ENCODE measurements around the gene POLG2. TPM values are rescaled to one million over a fixed set of nuclear protein-coding genes. Genes with fewer than 3 reads are reported as not detected.
A peak's percentile ranks its signal among the peaks of the same experiment; 100 is the strongest.

Gene POLG2
- total and polyA plus RNA-seq, 9 of the 15 experiments (the other 6 are each of a cell fraction or from before 2014, with no cell fraction given), result 13.4 to 44.8 (median 37.0) TPM

- peak; percentile 33; the same call in 1 of the 2 replicates for TF ChIP-seq ATF7 (IDR thresholded peaks at IDR 0.05)
- TF ChIP-seq ZNF561 (CRISPR knock-in tag; conservative IDR thresholded peaks at IDR 0.05), result no peak
- TF ChIP-seq ETV5 (CRISPR knock-in tag; IDR thresholded peaks at IDR 0.05; ENCODE audit: low read depth), result peak; percentile 95
- TF ChIP-seq RBFOX2 (IDR thresholded peaks at IDR 0.05; ENCODE audit: low read depth, low read length), result peak; percentile 96
- TF ChIP-seq NR2C1 (IDR thresholded peaks at IDR 0.05), result no peak; the same call in 1 of the 2 replicates
- peak; percentile 41 for TF ChIP-seq NR2C1 (tag; IDR thresholded peaks at IDR 0.05)
- peak; percentile 72 for TF ChIP-seq SAP30 (IDR thresholded peaks at IDR 0.05; ENCODE audit: borderline replicate concordance, insufficient read depth, low read depth, low read length, poor library complexity, severe bottlenecking)
- TF ChIP-seq, protein P1, sequence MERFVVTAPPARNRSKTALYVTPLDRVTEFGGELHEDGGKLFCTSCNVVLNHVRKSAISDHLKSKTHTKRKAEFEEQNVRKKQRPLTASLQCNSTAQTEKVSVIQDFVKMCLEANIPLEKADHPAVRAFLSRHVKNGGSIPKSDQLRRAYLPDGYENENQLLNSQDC (CRISPR knock-in tag; IDR thresholded peaks at IDR 0.05), result peak; percentile 87; the same call in 1 of the 2 replicates
- peak; percentile 64 for TF ChIP-seq ARID1B (IDR thresholded peaks at IDR 0.05)
- no peak for TF ChIP-seq CHD1 (IDR thresholded peaks at IDR 0.05; ENCODE audit: low read length)
- TF ChIP-seq ZNF134 (CRISPR knock-in tag; conservative IDR thresholded peaks at IDR 0.05), result peak; percentile 45; the same call in 1 of the 2 replicates
- no peak for TF ChIP-seq TRIM28 (IDR thresholded peaks at IDR 0.05)
- TF ChIP-seq E2F4 (CRISPR knock-in tag; IDR thresholded peaks at IDR 0.05; ENCODE audit: low read depth), result no peak
- TF ChIP-seq JUND (IDR thresholded peaks at IDR 0.05; ENCODE audit: borderline replicate concordance, low read depth, low read length), result 0 out of 2 replicates have a peak, but pooled peaks have one; percentile 30
- no peak; the same call in 2 of the 3 replicates for TF ChIP-seq JUND (tag; IDR thresholded peaks at IDR 0.05; ENCODE audit: borderline replicate concordance, low read depth, low read length)
- peak; percentile 41; the same call in 1 of the 2 replicates for TF ChIP-seq ZNF3 (CRISPR knock-in tag; IDR thresholded peaks at IDR 0.05)
- TF ChIP-seq ZNF174 (CRISPR knock-in tag; IDR thresholded peaks at IDR 0.05), result 0 out of 2 replicates have a peak, but pooled peaks have one; percentile 26
- TF ChIP-seq, protein P2, sequence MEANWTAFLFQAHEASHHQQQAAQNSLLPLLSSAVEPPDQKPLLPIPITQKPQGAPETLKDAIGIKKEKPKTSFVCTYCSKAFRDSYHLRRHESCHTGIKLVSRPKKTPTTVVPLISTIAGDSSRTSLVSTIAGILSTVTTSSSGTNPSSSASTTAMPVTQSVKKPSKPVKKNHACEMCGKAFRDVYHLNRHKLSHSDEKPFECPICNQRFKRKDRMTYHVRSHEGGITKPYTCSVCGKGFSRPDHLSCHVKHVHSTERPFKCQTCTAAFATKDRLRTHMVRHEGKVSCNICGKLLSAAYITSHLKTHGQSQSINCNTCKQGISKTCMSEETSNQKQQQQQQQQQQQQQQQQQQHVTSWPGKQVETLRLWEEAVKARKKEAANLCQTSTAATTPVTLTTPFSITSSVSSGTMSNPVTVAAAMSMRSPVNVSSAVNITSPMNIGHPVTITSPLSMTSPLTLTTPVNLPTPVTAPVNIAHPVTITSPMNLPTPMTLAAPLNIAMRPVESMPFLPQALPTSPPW (CRISPR knock-in tag; IDR thresholded peaks at IDR 0.05), result peak; percentile 74
- TF ChIP-seq ETV1 (tag; conservative IDR thresholded peaks at IDR 0.05; ENCODE audit: low read depth), result peak; percentile 66
- TF ChIP-seq KDM5B (IDR thresholded peaks at IDR 0.05; ENCODE audit: insufficient replicate concordance, low read depth, low read length), result peak; percentile 38
- TF ChIP-seq RAD21 (CRISPR knock-in tag; conservative IDR thresholded peaks at IDR 0.05 in 1 of 2, IDR thresholded peaks at IDR 0.05 in 1 of 2), result peak; percentile 67 to 73
- TF ChIP-seq SOX6 (IDR thresholded peaks at IDR 0.05), result no peak
- peak; percentile 73 for TF ChIP-seq HDAC3 (IDR thresholded peaks at IDR 0.05; ENCODE audit: borderline replicate concordance, partially characterized antibody)
- no peak for TF ChIP-seq XRCC4 (IDR thresholded peaks at IDR 0.05; ENCODE audit: extremely low read depth, insufficient read depth, insufficient read length)
- TF ChIP-seq NFATC3 (IDR thresholded peaks at IDR 0.05), result peak; percentile 96
- peak; percentile 21; the same call in 1 of the 2 replicates for TF ChIP-seq LEF1 (IDR thresholded peaks at IDR 0.05)
Observed at GRCh38 chr17:64496786-64497564, at the start of gene POLG2 (continued).
